Inferior parietal cortex (tissue), 1 donor: ENCODE measurements around the gene PGAP6.
"Not testable (repeated sequence)": the region's sequence is repeated elsewhere in the genome, so short reads cannot be mapped to it uniquely, and the experiment has no call there.

ENCODE experiments used
- DNase-seq: peaks from one replicate; pipeline ENCODE4 v3.0.0-alpha.2; 2016; ENCODE audit errors: extremely low spot score

PGAP6 gene

DNA sequence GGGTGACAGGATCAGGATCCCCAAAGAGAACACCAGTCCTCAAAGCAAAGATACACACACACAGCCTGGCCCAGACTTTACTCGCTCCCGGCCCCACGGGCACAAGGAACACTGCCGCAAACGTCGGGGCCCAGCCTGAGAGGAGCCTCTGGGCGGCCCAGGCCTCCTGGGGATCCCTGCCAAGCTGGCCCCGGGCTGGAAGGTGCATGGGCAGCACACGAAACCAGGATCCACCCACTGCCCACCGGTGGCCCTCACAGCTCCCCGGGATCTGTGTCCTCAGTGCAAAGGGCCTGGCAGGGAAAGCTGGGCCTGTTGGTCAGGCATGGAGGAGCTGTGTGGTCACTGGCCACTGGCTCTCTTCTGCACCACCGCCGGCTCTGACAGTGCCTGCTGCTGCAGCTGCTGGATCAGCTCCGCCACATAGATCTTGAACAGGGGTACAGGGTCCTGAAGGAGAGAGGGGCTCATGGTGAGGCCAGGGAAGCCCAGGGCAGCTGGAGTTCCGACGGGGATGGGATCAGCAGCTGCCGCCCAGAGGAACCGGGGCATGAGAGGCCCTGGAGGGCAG is 14.4 kb downstream of the PGAP6 start:
- no peak for DNase-seq

DNA sequence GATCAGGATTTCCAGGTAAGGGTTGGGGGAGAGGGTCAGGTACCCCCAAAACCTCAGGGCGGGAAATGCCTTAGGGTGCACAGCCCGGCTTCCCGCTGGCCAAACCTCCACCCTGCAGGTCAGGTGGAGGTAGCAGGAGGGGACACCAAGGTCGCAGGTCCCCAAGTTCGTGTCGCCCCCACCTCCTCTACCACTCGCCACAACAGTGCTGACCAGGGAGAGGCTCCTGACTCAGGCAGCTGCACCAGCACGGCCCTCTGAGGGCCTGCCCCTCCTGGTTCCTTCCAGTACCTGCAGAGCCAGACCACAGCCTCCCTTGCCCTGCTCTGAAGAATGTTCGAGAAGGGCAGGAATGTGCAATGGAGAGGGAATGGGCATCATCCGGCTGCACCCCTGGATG is 15.3 kb downstream of the PGAP6 start:
- no peak for DNase-seq

DNA sequence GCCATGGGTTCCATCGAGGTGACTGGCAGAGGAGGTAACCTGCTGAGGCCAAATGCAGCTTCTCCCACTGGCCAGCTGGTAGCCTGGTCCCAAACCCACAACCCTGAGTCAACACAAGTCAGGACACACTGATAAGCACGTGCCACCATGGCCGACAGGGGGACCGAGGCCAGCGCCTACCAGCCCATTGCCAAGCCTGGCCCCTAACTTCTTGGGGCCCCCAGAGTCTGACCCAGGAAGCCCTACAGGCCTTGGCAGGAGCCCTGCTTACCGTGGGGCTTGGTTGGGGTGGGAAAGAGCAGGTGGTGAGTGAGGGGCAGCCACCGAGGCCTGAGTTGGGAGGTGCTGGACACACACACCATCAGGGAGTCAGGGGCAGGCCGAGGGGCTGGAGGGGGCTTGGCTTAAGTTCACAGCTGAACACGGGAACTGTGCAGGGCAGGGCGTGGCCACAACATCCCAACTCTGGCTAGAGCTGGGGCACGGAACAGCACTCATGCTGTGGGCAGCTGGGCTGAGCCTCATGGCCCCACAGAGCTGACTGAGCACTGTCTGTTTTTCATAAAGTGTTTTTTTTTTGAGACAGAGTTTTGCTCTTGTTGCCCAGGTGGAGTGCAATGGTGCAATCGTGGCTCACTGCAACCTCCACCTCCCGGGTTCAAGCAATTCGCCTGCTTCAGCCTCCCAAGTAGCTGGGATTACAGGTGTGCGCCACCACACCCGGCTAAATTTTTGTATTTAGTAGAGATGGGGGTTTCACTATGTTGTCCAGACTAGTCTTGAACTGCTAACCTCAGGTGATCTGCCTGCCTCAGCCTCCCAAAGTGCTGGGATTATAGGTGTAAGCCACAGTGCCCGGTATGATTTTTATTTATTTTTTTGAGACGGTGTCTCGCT is 16.9 kb downstream of the PGAP6 start:
- DNase-seq, result no peak

DNA sequence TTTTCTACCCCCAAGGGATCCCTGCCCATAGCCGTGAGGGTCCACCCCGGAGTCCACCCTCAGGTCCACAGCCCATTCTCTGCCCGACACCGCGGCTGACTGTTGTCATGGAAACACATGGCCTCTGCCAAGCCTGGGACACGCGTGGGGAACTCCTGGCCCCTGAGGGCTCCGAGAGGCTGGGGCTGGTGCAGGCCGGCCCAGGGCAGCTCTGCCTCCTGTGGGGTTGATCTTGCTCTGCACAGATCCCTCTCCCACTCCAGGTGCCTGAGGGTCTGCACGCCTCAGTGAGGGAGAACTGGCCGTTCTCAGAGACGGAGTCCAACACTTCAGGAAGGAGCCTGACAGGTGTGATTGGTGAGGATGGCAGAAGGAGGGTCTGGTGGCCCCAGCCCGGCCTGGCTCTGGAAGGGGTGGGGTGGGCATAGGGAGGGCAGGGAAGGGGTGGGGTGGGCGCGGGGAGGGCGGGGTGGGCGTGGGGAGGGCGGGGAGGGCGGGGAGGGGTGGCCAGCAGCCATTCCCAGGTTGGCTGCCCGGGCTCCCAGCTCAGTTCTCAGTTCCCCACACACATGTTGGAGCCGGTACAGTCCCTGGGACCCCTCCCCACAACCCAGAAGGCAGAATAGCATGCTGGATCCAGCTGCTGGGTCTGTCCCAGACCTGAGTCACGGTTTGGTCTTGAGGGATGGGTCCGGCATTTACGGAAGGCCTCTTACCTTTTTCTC is 17.9 kb downstream of the PGAP6 start:
- no peak for DNase-seq

GRCh38 chr16:363110-363765 is 18.5 kb downstream of the PGAP6 start:
- no peak for DNase-seq

- DNase-seq, result not testable (repeated sequence)
These were observed 19.1 kb downstream of the PGAP6 start for GRCh38 chr16:362702-362999.

DNA sequence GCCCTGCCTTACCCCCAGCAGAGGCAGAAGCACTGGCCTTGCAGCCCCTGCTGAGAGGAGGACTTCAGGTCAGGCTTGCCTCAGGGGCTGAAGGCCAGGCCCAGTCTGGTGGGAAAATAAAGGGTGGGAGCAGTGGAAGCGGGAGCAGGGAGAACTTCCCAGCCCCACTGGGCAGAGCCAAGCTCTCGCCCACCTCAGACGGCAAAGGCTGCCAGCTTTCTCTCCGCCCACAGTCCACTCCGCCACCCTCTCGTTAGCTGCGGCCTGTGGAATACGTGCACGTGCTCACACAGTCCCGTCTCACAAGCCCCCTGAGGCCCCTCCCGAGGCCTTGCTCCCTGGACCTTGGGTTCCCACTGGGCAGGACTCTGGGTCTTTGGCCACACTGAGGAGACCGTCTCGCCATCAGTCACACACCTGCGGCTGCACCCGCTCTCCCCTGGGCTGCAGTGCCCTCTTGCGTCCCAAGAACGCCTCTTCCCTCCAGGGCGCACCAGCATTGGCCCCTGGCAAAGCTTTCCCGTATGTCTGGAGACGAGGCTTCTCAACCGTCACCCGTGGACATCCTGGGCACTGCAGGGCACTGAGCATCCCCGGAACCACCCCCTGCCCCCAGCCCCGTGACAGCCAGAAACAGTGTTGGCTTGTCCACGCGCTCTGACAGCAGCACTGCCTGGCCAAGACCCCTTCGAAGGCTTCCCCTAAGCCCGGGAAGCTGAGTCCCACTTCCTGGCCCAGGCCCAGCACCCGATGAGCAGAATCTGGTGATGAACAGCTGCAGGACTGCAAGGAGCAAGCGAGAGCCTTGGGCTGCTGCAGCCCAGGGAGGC is 19.7 kb downstream of the PGAP6 start:
- peak; percentile 74 for DNase-seq

GRCh38 chr16:361341-361871 is 20.4 kb downstream of the PGAP6 start:
- DNase-seq, result peak; percentile 22

DNA sequence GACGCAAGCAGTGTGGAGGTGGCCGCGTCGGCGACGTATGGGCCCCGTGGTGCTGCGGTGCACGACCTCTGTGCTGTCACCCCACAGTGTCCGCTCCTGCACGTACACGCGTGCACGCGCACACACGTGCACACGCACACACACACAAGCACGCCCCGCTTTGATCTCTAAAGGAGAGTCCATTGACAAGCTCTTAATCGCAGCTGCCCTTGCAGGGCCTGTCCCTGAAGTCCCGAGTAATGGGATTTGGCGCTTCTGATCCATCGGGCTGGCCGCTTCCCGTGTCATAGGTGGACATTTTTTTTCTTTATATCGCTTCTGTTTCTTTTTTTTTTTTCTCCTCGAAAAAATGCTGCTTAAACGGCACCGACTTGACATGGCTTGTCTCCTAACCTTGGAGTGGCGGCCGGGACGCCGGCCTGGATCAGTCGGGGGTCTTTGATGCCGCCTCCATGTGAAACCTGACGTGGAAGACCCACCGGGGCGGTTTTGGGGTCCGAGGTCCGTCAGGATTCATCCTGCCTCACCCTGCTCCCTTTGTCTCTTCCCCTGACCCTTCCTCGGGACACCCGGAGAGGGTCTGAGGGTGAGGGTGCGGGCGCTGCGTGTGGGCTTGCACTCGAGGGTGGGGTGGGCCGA is 21.0 kb downstream of the PGAP6 start:
- DNase-seq, result no peak

- DNase-seq, result no peak
These were observed 21.7 kb downstream of the PGAP6 start for GRCh38 chr16:359871-360697.

- no peak for DNase-seq
These were observed 22.6 kb downstream of the PGAP6 start for GRCh38 chr16:359067-359763.

- no peak for DNase-seq
These were observed 25.0 kb downstream of the PGAP6 start for GRCh38 chr16:356741-357140.

DNA sequence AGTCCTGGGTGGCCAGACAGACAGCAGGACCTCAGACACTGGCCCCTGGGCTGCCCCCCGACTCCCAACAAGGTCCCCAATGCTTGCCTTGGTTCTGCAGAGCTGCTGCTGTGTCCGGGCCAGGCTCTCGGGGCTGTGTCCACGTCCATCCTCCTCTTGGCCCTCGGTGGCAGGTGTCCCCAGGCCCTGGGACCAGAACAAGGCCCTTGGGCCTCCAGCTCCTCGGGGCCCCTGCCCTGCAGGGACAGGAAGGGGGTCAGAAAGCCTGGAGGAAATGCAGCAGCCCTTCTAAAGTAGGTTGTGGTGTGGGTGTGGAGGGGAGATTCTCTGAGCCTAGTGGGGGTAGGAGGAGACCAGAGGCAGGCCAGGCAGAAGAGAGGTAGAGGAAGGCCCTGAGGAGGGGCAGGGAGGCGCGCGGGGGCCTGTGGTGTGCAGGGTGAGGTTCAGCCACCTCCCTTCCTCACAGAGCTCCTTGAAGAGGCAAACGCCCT is 26.8 kb downstream of the PGAP6 start:
- no peak for DNase-seq

- DNase-seq, result no peak
These were observed 27.4 kb downstream of the PGAP6 start for GRCh38 chr16:354291-354881.

GRCh38 chr16:353404-354290 is 28.1 kb downstream of the PGAP6 start:
- no peak for DNase-seq

DNA sequence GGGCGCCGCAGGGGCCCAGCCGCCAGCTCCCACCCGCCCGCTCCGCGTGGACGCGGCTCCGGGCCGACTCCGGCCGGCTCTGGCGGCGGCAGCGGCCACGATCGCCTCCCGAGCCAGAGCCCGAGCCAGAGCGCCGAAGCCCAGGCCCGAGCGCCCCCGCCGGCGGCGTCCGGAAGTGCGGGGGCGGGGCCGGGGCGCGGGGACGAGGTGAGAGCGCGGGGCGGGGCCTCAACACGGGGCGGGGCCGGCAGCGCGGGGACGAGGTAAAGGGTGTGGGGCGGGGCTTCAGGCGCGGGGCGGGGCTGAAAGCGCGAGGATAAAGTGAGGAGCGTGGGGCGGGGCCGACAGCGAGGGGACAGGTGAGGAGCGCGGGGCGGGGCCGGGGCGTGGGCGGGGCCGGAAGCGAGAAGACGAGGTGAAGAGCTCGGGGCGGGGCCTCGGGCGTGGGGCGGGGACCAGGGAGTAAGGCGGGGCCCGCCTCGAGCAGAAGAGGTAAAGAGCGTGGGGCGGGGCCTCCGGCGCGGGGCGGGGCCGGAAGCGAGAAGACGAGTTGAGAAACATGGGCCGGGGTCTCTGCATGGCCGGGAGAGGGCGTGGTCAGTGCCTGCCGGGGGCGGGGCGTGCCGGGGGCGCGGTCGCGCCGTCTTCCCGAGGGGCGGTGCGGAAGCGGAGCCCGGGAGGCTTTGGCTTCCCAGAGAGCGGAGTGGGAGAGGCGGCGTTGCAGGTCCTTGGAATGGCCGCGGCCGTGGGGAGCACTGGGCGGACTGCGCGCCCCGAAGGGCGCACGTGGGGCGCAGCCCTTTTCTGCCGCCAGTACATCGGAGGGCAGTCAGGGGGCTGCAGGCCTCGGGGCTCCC is 29.0 kb downstream of the PGAP6 start, which contains the start of gene AXIN1:
AXIN1 (minus strand) TSS at position 177 of the 857 bp plus-strand sequence. CDS start 5,698 bp downstream, outside the sequence.
- DNase-seq, result peak; percentile 76
